HepG2 (cell line): ENCODE measurements around the gene THY1. TPM values are rescaled to one million over a fixed set of nuclear protein-coding genes. Genes with fewer than 3 reads are reported as not detected.

Source experiments
- CCDC6 ChIP-seq: sonication (generic); formaldehyde crosslinking; IDR thresholded peaks from 2 replicates; pipeline ENCODE4 v1.8.1; 2022; ENCODE audit warnings: mild to moderate bottlenecking, missing genetic modification reagents, moderate library complexity
- DPF2 ChIP-seq: sonication (generic); formaldehyde crosslinking; IDR thresholded peaks from 2 replicates; pipeline ENCODE4 v1.4.0; 2020; ENCODE audit warnings: mild to moderate bottlenecking, low read depth, missing genetic modification reagents, borderline replicate concordance
- KAT2B ChIP-seq: fragments of 150-350 bp; IDR thresholded peaks from 2 replicates; pipeline ENCODE4 v1.6.1; 2014; ENCODE audit warnings: low read depth, low read length, borderline replicate concordance
- KLF6 ChIP-seq: IDR thresholded peaks from 2 replicates; pipeline ENCODE4 v1.8.0; 2016; ENCODE audit warnings: missing biosample characterization, missing genetic modification reagents
- MXD4 ChIP-seq: IDR thresholded peaks from 2 replicates; pipeline ENCODE4 v1.6.1; 2016; ENCODE audit warnings: mild to moderate bottlenecking, missing biosample characterization, missing genetic modification reagents
- MXI1 ChIP-seq: IDR thresholded peaks from 3 replicates; pipeline ENCODE4 v1.6.1; 2012; ENCODE audit warnings: low read depth, low read length, inconsistent platforms, borderline replicate concordance
- RELA ChIP-seq: sonication (generic); formaldehyde crosslinking; IDR thresholded peaks from 2 replicates; pipeline ENCODE4 v1.4.0; 2020; ENCODE audit warnings: missing genetic modification reagents
- SMAD1 ChIP-seq: sonication (generic); formaldehyde crosslinking; IDR thresholded peaks from 2 replicates; pipeline ENCODE4 v1.4.0; 2020; ENCODE audit warnings: missing genetic modification reagents, low read depth, mild to moderate bottlenecking, borderline replicate concordance
- SMARCC2 ChIP-seq: fragments of 450-650 bp; IDR thresholded peaks from 2 replicates; pipeline ENCODE4 v1.6.1; 2017; ENCODE audit warnings: antibody characterized with exemption, mild to moderate bottlenecking
- SRF ChIP-seq: IDR thresholded peaks from 2 replicates; pipeline ENCODE4 v1.6.1; 2011; ENCODE audit warnings: mild to moderate bottlenecking, low read depth, low read length, moderate library complexity
- THYN1 ChIP-seq: sonication (generic); formaldehyde crosslinking; IDR thresholded peaks from 2 replicates; pipeline ENCODE4 v1.8.1; 2023; ENCODE audit warnings: low read depth, mild to moderate bottlenecking, moderate library complexity, missing genetic modification reagents, borderline replicate concordance
- YEATS4 ChIP-seq: sonication (generic); formaldehyde crosslinking; IDR thresholded peaks from 2 replicates; pipeline ENCODE4 v1.4.0; 2020; ENCODE audit warnings: missing genetic modification reagents, borderline replicate concordance
- ZBTB3 ChIP-seq: sonication (generic); formaldehyde crosslinking; IDR thresholded peaks from 2 replicates; pipeline ENCODE4 v1.4.0; 2020; ENCODE audit warnings: low read depth, mild to moderate bottlenecking, moderate library complexity, missing genetic modification reagents, borderline replicate concordance
- ZNF263 ChIP-seq: sonication (generic); formaldehyde crosslinking; IDR thresholded peaks from 2 replicates; pipeline ENCODE4 v1.4.0; 2020; ENCODE audit warnings: missing genetic modification reagents
- ZNF510 ChIP-seq: sonication (generic); formaldehyde crosslinking; IDR thresholded peaks from 2 replicates; pipeline ENCODE4 v1.4.0; 2020; ENCODE audit warnings: low read depth, mild to moderate bottlenecking, missing genetic modification reagents
- ZNF546 ChIP-seq: sonication (generic); formaldehyde crosslinking; conservative IDR thresholded peaks from 2 replicates; pipeline ENCODE4 v1.8.1; 2023; ENCODE audit warnings: mild to moderate bottlenecking, missing genetic modification reagents
- ZNF83 ChIP-seq: sonication (generic); formaldehyde crosslinking; IDR thresholded peaks from 2 replicates; pipeline ENCODE4 v1.4.0; 2020; ENCODE audit warnings: missing genetic modification reagents, mild to moderate bottlenecking, borderline replicate concordance
- polyA plus RNA-seq, 8 experiments: library from polyadenylated mRNA; depleted of rRNA in 3 of 8; stranded (reverse) in 7 of 8; unstranded in 1 of 8; fragments of >200 nt; fragmentation: Illumina TruSeq in 4 of 8; extraction: Trizol in 4 of 8; gene quantifications; 2 replicates each; pipeline versions ENCODE4 v1.2.1 to v1.2.3, GENCODE V29; 2011 to 2016; ENCODE audit warnings: low read depth in 4 of 8, missing spikeins in 1 of 8, mixed read lengths in 1 of 8; ENCODE audit not compliant: insufficient read depth in 1 of 8
- total RNA-seq, 5 experiments: library from RNA; depleted of rRNA; stranded (reverse); fragments of >200 nt; fragmentation: Illumina TruSeq; extraction: Trizol; gene quantifications; 2 replicates each; pipeline ENCODE4 v1.2.3, GENCODE V29; 2016; ENCODE audit warnings: low read depth in 1 of 5
- TF ChIP-seq, protein P1 (sequence below), 2 experiments: sonication (generic) in 1 of 2; formaldehyde crosslinking in 1 of 2; IDR thresholded peaks; 2 replicates each; pipeline versions ENCODE4 v1.6.1 to v1.9.0; 2014 to 2022; ENCODE audit warnings: antibody characterized with exemption in 1 of 2, borderline replicate concordance in 1 of 2, inconsistent platforms in 1 of 2, low read depth in 1 of 2, missing genetic modification reagents in 1 of 2
- TF ChIP-seq, protein P2 (sequence below): sonication (generic); formaldehyde crosslinking; IDR thresholded peaks from 2 replicates; pipeline ENCODE4 v1.8.1; 2023; ENCODE audit warnings: missing genetic modification reagents, mild to moderate bottlenecking, borderline replicate concordance
- TF ChIP-seq, protein P3 (sequence below): sonication (generic); formaldehyde crosslinking; IDR thresholded peaks from 2 replicates; pipeline ENCODE4 v1.4.0; 2020; ENCODE audit warnings: missing genetic modification reagents
- TF ChIP-seq, protein P4 (sequence below): sonication (generic); formaldehyde crosslinking; IDR thresholded peaks from 2 replicates; pipeline ENCODE4 v1.4.0; 2020; ENCODE audit warnings: missing genetic modification reagents

Gene THY1
- total and polyA plus RNA-seq, 2 of the 13 experiments (the other 11 are each of a cell fraction or from before 2014, with no cell fraction given) = not detected

DNA sequence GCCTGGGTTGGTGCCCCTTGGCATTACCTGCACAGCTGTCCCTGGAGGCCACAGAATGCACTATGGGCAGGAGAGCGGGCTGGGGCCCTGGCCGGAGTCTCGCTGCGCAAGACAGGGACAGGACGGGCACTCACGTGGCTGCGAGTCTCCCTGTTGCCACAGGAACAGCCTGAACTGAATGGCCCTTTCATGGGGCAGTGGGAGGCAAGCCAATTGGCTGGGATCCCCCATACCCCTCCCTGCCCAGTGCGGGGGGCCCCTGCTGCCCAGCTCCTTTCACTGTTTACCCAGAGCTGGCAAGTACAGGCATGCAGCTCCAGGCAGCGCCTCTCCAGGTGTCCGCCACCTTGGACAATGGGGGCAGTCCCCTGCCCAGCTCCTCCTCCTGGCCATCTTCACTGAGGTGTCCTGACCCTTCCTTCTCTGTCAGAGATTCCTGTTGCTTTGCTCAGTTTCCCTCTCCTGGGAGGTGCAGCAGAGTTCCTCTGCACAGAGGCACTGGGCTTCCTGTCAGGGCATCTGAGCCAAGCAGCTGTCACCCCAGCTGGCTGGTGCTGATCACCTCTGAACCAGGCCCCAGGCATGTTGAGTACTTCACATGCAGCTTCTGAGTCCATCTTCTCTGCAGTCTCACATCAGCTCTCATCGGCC is 46.6 kb downstream of the THY1 start (continued):
- TF ChIP-seq, protein P1, sequence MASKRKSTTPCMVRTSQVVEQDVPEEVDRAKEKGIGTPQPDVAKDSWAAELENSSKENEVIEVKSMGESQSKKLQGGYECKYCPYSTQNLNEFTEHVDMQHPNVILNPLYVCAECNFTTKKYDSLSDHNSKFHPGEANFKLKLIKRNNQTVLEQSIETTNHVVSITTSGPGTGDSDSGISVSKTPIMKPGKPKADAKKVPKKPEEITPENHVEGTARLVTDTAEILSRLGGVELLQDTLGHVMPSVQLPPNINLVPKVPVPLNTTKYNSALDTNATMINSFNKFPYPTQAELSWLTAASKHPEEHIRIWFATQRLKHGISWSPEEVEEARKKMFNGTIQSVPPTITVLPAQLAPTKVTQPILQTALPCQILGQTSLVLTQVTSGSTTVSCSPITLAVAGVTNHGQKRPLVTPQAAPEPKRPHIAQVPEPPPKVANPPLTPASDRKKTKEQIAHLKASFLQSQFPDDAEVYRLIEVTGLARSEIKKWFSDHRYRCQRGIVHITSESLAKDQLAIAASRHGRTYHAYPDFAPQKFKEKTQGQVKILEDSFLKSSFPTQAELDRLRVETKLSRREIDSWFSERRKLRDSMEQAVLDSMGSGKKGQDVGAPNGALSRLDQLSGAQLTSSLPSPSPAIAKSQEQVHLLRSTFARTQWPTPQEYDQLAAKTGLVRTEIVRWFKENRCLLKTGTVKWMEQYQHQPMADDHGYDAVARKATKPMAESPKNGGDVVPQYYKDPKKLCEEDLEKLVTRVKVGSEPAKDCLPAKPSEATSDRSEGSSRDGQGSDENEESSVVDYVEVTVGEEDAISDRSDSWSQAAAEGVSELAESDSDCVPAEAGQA (IDR thresholded peaks at IDR 0.05; ENCODE audit: low read depth) = no peak
- TF ChIP-seq, protein P1 (CRISPR knock-in tag; IDR thresholded peaks at IDR 0.05; ENCODE audit: borderline replicate concordance) = no peak
- TF ChIP-seq YEATS4 (CRISPR knock-in tag) (no peak), ZNF83 (CRISPR knock-in tag) (no peak), ZNF510 (no peak), DPF2 (CRISPR knock-in tag) (no peak), SMARCC2 (no peak), THYN1 (no peak), MXD4 (CRISPR knock-in tag) (peak; percentile 96), ZBTB3 (CRISPR knock-in tag) (no peak), KLF6 (CRISPR knock-in tag) (0 out of 2 replicates have a peak, but pooled peaks have one; percentile 26), MXI1 (peak; percentile 88; the same call in 2 of the 3 replicates), ZNF263 (CRISPR knock-in tag) (0 out of 2 replicates have a peak, but pooled peaks have one; percentile 14), SMAD1 (CRISPR knock-in tag) (no peak; the same call in 1 of the 2 replicates), CCDC6 (CRISPR knock-in tag) (no peak), RELA (CRISPR knock-in tag) (no peak), KAT2B (no peak), ZNF546 (CRISPR knock-in tag) (no peak), SRF (no peak)
- TF ChIP-seq, protein P2, sequence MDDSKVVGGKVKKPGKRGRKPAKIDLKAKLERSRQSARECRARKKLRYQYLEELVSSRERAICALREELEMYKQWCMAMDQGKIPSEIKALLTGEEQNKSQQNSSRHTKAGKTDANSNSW (CRISPR knock-in tag) = no peak
- TF ChIP-seq, protein P3, sequence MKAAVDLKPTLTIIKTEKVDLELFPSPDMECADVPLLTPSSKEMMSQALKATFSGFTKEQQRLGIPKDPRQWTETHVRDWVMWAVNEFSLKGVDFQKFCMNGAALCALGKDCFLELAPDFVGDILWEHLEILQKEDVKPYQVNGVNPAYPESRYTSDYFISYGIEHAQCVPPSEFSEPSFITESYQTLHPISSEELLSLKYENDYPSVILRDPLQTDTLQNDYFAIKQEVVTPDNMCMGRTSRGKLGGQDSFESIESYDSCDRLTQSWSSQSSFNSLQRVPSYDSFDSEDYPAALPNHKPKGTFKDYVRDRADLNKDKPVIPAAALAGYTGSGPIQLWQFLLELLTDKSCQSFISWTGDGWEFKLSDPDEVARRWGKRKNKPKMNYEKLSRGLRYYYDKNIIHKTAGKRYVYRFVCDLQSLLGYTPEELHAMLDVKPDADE (CRISPR knock-in tag) = no peak
- TF ChIP-seq, protein P4, sequence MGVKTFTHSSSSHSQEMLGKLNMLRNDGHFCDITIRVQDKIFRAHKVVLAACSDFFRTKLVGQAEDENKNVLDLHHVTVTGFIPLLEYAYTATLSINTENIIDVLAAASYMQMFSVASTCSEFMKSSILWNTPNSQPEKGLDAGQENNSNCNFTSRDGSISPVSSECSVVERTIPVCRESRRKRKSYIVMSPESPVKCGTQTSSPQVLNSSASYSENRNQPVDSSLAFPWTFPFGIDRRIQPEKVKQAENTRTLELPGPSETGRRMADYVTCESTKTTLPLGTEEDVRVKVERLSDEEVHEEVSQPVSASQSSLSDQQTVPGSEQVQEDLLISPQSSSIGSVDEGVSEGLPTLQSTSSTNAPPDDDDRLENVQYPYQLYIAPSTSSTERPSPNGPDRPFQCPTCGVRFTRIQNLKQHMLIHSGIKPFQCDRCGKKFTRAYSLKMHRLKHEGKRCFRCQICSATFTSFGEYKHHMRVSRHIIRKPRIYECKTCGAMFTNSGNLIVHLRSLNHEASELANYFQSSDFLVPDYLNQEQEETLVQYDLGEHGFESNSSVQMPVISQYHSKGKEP (CRISPR knock-in tag) = no peak
